IMR-90 (cell line): Measurements from ENCODE around the gene STAT5A. TPM values are rescaled to one million over a fixed set of nuclear protein-coding genes. Genes with fewer than 3 reads are reported as not detected.

Source experiments
- ATAC-seq: fragments of 200-7000 bp; cut with Tn5 transposase; 2 replicates; pipeline ENCODE4 v1.9.1; 2020; ENCODE audit warnings: low read depth, mild to moderate bottlenecking, moderate library complexity
- BruUV-seq: library from RNA; stranded (reverse); fragments of 400-500 nt; replicated peaks from 2 replicates; lab custom pipeline; 2021; lab: Mats Ljungman, UMichigan
- CTCF ChIA-PET: fragments of 300-600 bp; formaldehyde crosslinking; extraction: SDS; loops from one replicate; lab custom pipeline; 2021; ENCODE audit warnings: antibody characterized with exemption; lab: Yijun Ruan, JAX
- POLR2A ChIA-PET: fragments of 300-600 bp; sonication (Branson Sonifier 250); formaldehyde crosslinking; loops from one replicate; lab custom pipeline; 2022; ENCODE audit warnings: antibody characterized with exemption; ENCODE audit not compliant: unreplicated experiment; lab: Charles Lee
- DNase-seq: peaks from one replicate; pipeline ENCODE4 v3.0.0; 2013
- H2AFZ ChIP-seq: replicated peaks from 2 replicates; pipeline ENCODE3; 2013; ENCODE audit warnings: low read length, mild to moderate bottlenecking; ENCODE audit not compliant: poor library complexity
- H2AK5ac ChIP-seq: 2 replicates; pipeline ENCODE4 v1.6.1; 2013; ENCODE audit warnings: low read depth, low read length, inconsistent platforms
- H2AK9ac ChIP-seq: replicated peaks from 2 replicates; pipeline ENCODE3; 2013; ENCODE audit warnings: mild to moderate bottlenecking, low read depth, low read length, moderate library complexity; ENCODE audit not compliant: poor library complexity
- H2BK120ac ChIP-seq: 2 replicates; pipeline ENCODE4 v1.6.1; 2013; ENCODE audit warnings: low read depth, low read length, inconsistent platforms
- H2BK15ac ChIP-seq: 3 replicates; pipeline ENCODE4 v1.6.1; 2013; ENCODE audit warnings: low read depth, low read length, inconsistent platforms
- H2BK20ac ChIP-seq: 2 replicates; pipeline ENCODE4 v1.6.1; 2013; ENCODE audit warnings: low read depth, mild to moderate bottlenecking, inconsistent platforms, low read length, moderate library complexity
- H2BK5ac ChIP-seq: 2 replicates; pipeline ENCODE4 v1.6.1; 2013; ENCODE audit warnings: mild to moderate bottlenecking, low read depth, low read length, inconsistent platforms; ENCODE audit not compliant: poor library complexity, severe bottlenecking
- H3K14ac ChIP-seq: replicated peaks from 2 replicates; pipeline ENCODE4 v1.6.1; 2013; ENCODE audit warnings: low read depth, low read length, inconsistent platforms
- H3K18ac ChIP-seq: 2 replicates; pipeline ENCODE4 v1.6.1; 2013; ENCODE audit warnings: low read depth, low read length, control low read depth
- H3K23ac ChIP-seq: 2 replicates; pipeline ENCODE4 v1.6.1; 2013; ENCODE audit warnings: low read depth, low read length, inconsistent platforms
- H3K27ac ChIP-seq: 2 replicates; pipeline ENCODE4 v1.5.1; 2013; ENCODE audit warnings: mild to moderate bottlenecking, control low read depth, low read length; ENCODE audit not compliant: insufficient read depth
- H3K27me3 ChIP-seq: 2 replicates; pipeline ENCODE4 v1.6.1; 2013; ENCODE audit warnings: low read length; ENCODE audit not compliant: control insufficient read depth, insufficient read depth
- H3K36me3 ChIP-seq: 2 replicates; pipeline ENCODE4 v1.6.1; 2013; ENCODE audit warnings: low read length, mixed read lengths; ENCODE audit not compliant: control insufficient read depth, insufficient read depth
- H3K4ac ChIP-seq: 2 replicates; pipeline ENCODE4 v1.6.1; 2013; ENCODE audit warnings: low read depth, low read length, inconsistent platforms
- H3K4me1 ChIP-seq: 2 replicates; pipeline ENCODE4 v1.6.1; 2013; ENCODE audit warnings: low read length, mixed read lengths; ENCODE audit not compliant: control insufficient read depth, insufficient read depth
- H3K4me2 ChIP-seq: 2 replicates; pipeline ENCODE4 v1.6.1; 2013; ENCODE audit warnings: low read depth, mild to moderate bottlenecking, control low read depth, low read length, moderate library complexity
- H3K4me3 ChIP-seq: 2 replicates; pipeline ENCODE4 v1.5.1; 2013; ENCODE audit warnings: low read depth, mild to moderate bottlenecking, control low read depth, low read length, moderate library complexity; ENCODE audit not compliant: insufficient read depth
- H3K56ac ChIP-seq: 2 replicates; pipeline ENCODE4 v1.6.1; 2013; ENCODE audit warnings: low read length, inconsistent platforms; ENCODE audit not compliant: insufficient read depth; ENCODE audit errors: extremely low read depth
- H3K79me1 ChIP-seq, 2 experiments: 2 replicates each; pipeline ENCODE4 v1.6.1; 2013; ENCODE audit warnings: low read length in 2 of 2, inconsistent platforms in 1 of 2, low read depth in 1 of 2
- H3K9ac ChIP-seq: 2 replicates; pipeline ENCODE4 v1.6.1; 2013; ENCODE audit warnings: low read depth, low read length, control low read depth
- H3K9me1 ChIP-seq: 2 replicates; pipeline ENCODE4 v1.6.1; 2013; ENCODE audit warnings: low read length, inconsistent platforms; ENCODE audit not compliant: insufficient read depth
- H3K9me3 ChIP-seq: 2 replicates; pipeline ENCODE4 v1.6.1; 2013; ENCODE audit warnings: low read length; ENCODE audit not compliant: control insufficient read depth, insufficient read depth
- H4K20me1 ChIP-seq: 2 replicates; pipeline ENCODE4 v1.6.1; 2013; ENCODE audit warnings: low read length, inconsistent platforms; ENCODE audit not compliant: insufficient read depth
- H4K5ac ChIP-seq: 2 replicates; pipeline ENCODE4 v1.6.1; 2013; ENCODE audit warnings: mild to moderate bottlenecking, low read depth, low read length, control low read depth
- H4K8ac ChIP-seq, 2 experiments: 2 replicates each; pipeline ENCODE4 v1.6.1; 2013; ENCODE audit warnings: low read depth in 2 of 2, low read length in 2 of 2, control low read depth in 1 of 2, inconsistent platforms in 1 of 2
- H4K91ac ChIP-seq: 2 replicates; pipeline ENCODE4 v1.6.1; 2013; ENCODE audit warnings: low read depth, low read length, inconsistent platforms; ENCODE audit not compliant: insufficient read depth
- BHLHE40 ChIP-seq: fragments of 150-350 bp; IDR thresholded peaks from 2 replicates; pipeline ENCODE4 v1.6.1; 2016; ENCODE audit warnings: mild to moderate bottlenecking, low read depth, low read length
- CTCF ChIP-seq: conservative IDR thresholded peaks from 2 replicates; pipeline ENCODE4 v1.5.1; 2012; ENCODE audit warnings: mild to moderate bottlenecking, low read depth, low read length, improper control_type of control experiment
- FOS ChIP-seq: fragments of 150-350 bp; IDR thresholded peaks from 2 replicates; pipeline ENCODE4 v1.6.1; 2016; ENCODE audit warnings: low read depth, low read length
- MAZ ChIP-seq: IDR thresholded peaks from 2 replicates; pipeline ENCODE4 v1.6.1; 2012; ENCODE audit warnings: low read depth, mild to moderate bottlenecking, low read length, improper control_type of control experiment, moderate library complexity, borderline replicate concordance
- MXI1 ChIP-seq: IDR thresholded peaks from 2 replicates; pipeline ENCODE4 v1.6.1; 2012; ENCODE audit warnings: low read depth, mild to moderate bottlenecking, low read length, moderate library complexity, borderline replicate concordance
- POLR2A ChIP-seq: IDR thresholded peaks from 2 replicates; pipeline ENCODE4 v1.6.1; 2012; ENCODE audit warnings: mild to moderate bottlenecking, low read depth, low read length
- RFX5 ChIP-seq: IDR thresholded peaks from 2 replicates; pipeline ENCODE4 v1.8.0; 2012; ENCODE audit warnings: low read depth, mild to moderate bottlenecking, low read length, moderate library complexity
- WGBS, 2 experiments: methylation state at CpG; one replicate each; pipeline versions ENCODE4 v1.1.5 to v1.1.7; 2013; ENCODE audit warnings: missing lambda C conversion rate in 2 of 2; ENCODE audit not compliant: insufficient read length in 1 of 2; ENCODE audit errors: extremely low coverage in 2 of 2; 5-methylcytosine and 5-hydroxymethylcytosine counted together
- dilution Hi-C: fragments of 300-500 bp; cut with HindIII; formaldehyde crosslinking; loops from one replicate; pipeline ENCODE4 v1.14.3; 2018; ENCODE audit warnings: low sequenced_read_pairs; ENCODE audit not compliant: unreplicated experiment
- in situ Hi-C: fragments of 300-500 bp; cut with MboI; formaldehyde crosslinking; loops from 3 replicates; pipeline ENCODE4 v1.14.3; 2019; ENCODE audit warnings: low sequenced_read_pairs, inconsistent platforms, mixed read lengths
- intact Hi-C: fragments of 100-400 bp; cut with micrococcal nuclease; formaldehyde crosslinking; loops from 2 replicates; pipeline ENCODE4 v1.10.0; 2022
- polyA plus RNA-seq, 3 experiments: library from polyadenylated mRNA; depleted of rRNA; stranded (reverse); fragments of >200 nt; gene quantifications; 2 replicates each; pipeline ENCODE4 v1.2.3, GENCODE V29; 2012; ENCODE audit warnings: low replicate concordance in 1 of 3
- total RNA-seq: library from RNA; depleted of rRNA; stranded (reverse); fragments of >200 nt; gene quantifications from 2 replicates; pipeline ENCODE4 v1.2.3, GENCODE V29; 2012

The STAT5A gene
- total and polyA plus RNA-seq, 2 of the 4 experiments (the other 2 are of a cell fraction) = 1.3 to 1.4 TPM

DNA sequence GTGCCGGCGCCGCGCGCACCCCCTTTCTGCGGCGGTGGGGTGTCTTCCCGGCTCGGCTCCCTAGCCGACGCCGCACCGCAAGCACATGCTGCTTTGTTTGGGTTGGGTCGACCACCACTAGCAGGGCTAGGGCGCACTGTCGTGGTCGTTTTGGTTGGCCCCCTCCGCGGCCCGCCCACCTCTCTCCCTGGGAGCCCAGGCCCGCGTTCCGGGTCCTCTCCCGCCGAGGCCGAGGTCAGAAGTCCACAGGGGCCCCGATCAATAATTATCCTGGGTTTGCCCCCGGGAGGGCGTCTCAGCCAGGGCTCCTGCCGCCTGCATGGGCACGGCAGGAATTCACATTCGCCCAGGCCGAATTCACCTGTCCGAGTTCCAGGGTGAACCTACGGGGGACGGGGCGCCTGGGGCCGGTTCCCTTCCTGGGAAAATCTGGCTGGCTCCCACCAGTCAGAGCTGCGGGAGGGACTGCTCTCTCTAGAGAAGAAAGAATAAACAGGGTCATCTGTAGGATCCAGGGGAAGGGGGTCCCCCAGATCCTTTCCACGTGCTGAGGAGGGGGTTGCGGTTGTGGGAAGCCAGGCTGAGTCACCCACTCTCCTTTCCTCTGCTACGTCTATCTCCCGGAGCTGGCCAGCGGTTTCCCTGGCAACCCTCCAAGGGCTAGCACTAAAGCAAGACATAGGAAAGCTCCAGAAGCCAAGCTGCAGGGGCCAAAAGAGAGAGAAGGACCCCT, 11.5 kb upstream of the STAT5A start:
- ChIA-PET POLR2A (interaction anchor here (0.6 kb wide), 1 partner anchor 48 kb away, joined by 4 read pairs; no protein-coding TSS in a partner anchor), CTCF (no interaction called here)
- Histone ChIP-seq H2BK15ac (0 out of 3 replicates have a peak overlapping the region, but pooled peaks have one; percentile 59), H2AK5ac (peak overlapping the region; percentile 53; the same call in 1 of the 2 replicates), H2AK9ac (peak overlapping the region; percentile 96), H3K4ac (peak overlapping the region; percentile 91), H2BK120ac (peak overlapping the region; percentile 75), H2AFZ (peak overlapping the region; percentile 99), H3K23ac (peak overlapping the region; percentile 69; the same call in 1 of the 2 replicates), H2BK20ac (no peak overlapping the region), H3K14ac (peak overlapping the region; percentile 89; the same call in 1 of the 2 replicates), H4K91ac (peak overlapping the region; percentile 91), H3K79me1 (peaks cover 4 to 39% of the 10 kb centered on the region in 2 experiments; a peak in 2 of 4 replicates), H3K36me3 (no peaks in the 10 kb centered on the region), H3K56ac (peak overlapping the region; percentile 61), H3K27ac (peak overlapping the region; percentile 68), H4K5ac (peak overlapping the region; percentile 24), H4K20me1 (peaks cover 19% of the 10 kb centered on the region), H3K9ac (peak overlapping the region; percentile 60), H4K8ac (peak overlapping the region; percentile 85 to 87; a peak in 3 of 4 replicates), H3K18ac (no peak overlapping the region; the same call in 1 of the 2 replicates), H2BK5ac (peak overlapping the region; percentile 52), H3K4me2 (peak overlapping the region; percentile 71), H3K9me3 (no peaks in the 10 kb centered on the region), H3K4me1 (peaks cover 3% of the 10 kb centered on the region), H3K27me3 (no peaks in the 10 kb centered on the region), H3K9me1 (peaks cover 4% of the 10 kb centered on the region; the same call in 1 of the 2 replicates), H3K4me3 (peak overlapping the region; percentile 77)
- ATAC-seq = peak; percentile 35
- BruUV-seq = no TSS peak
- DNase-seq = peak; percentile 88
- 1% methylated on average over 25 of the region's 44 CpGs; no CpG with 5 or more reads in 1 of the 2 experiments for WGBS, 2 experiments
- dilution Hi-C loops (no loop called here), in situ Hi-C loops (no loop called here), intact Hi-C loops (loop anchor here (5.0 kb wide), 1 partner anchor 54 kb away; no protein-coding TSS in a partner anchor)
- peak; percentile 64; the same call in 1 of the 2 replicates for TF ChIP-seq MXI1
- peak; percentile 57; the same call in 1 of the 2 replicates for TF ChIP-seq MAZ
- 0 out of 2 replicates have a peak, but pooled peaks have one; percentile 15 for TF ChIP-seq POLR2A
- peak; percentile 34; the same call in 1 of the 2 replicates for TF ChIP-seq FOS
- TF ChIP-seq CTCF = no peak
- TF ChIP-seq RFX5 = no peak
- TF ChIP-seq BHLHE40 = peak; percentile 83
